IMR-90 (cell line): Measurements from ENCODE around the gene ALOX15. TPM values are rescaled to one million over a fixed set of nuclear protein-coding genes. Genes with fewer than 3 reads are reported as not detected.

Experiments used
- ATAC-seq: fragments of 200-7000 bp; cut with Tn5 transposase; 2 replicates; pipeline ENCODE4 v1.9.1; 2020; ENCODE audit warnings: low read depth, mild to moderate bottlenecking, moderate library complexity
- BruUV-seq: library from RNA; stranded (reverse); fragments of 400-500 nt; replicated peaks from 2 replicates; lab custom pipeline; 2021; lab: Mats Ljungman, UMichigan
- CTCF ChIA-PET: fragments of 300-600 bp; formaldehyde crosslinking; extraction: SDS; loops from one replicate; lab custom pipeline; 2021; ENCODE audit warnings: antibody characterized with exemption; lab: Yijun Ruan, JAX
- POLR2A ChIA-PET: fragments of 300-600 bp; sonication (Branson Sonifier 250); formaldehyde crosslinking; loops from one replicate; lab custom pipeline; 2022; ENCODE audit warnings: antibody characterized with exemption; ENCODE audit not compliant: unreplicated experiment; lab: Charles Lee
- DNase-seq: peaks from one replicate; pipeline ENCODE4 v3.0.0; 2013
- H2AFZ ChIP-seq: replicated peaks from 2 replicates; pipeline ENCODE3; 2013; ENCODE audit warnings: low read length, mild to moderate bottlenecking; ENCODE audit not compliant: poor library complexity
- H2AK5ac ChIP-seq: 2 replicates; pipeline ENCODE4 v1.6.1; 2013; ENCODE audit warnings: low read depth, low read length, inconsistent platforms
- H2AK9ac ChIP-seq: replicated peaks from 2 replicates; pipeline ENCODE3; 2013; ENCODE audit warnings: mild to moderate bottlenecking, low read depth, low read length, moderate library complexity; ENCODE audit not compliant: poor library complexity
- H2BK120ac ChIP-seq: 2 replicates; pipeline ENCODE4 v1.6.1; 2013; ENCODE audit warnings: low read depth, low read length, inconsistent platforms
- H2BK15ac ChIP-seq: 3 replicates; pipeline ENCODE4 v1.6.1; 2013; ENCODE audit warnings: low read depth, low read length, inconsistent platforms
- H2BK20ac ChIP-seq: 2 replicates; pipeline ENCODE4 v1.6.1; 2013; ENCODE audit warnings: low read depth, mild to moderate bottlenecking, inconsistent platforms, low read length, moderate library complexity
- H2BK5ac ChIP-seq: 2 replicates; pipeline ENCODE4 v1.6.1; 2013; ENCODE audit warnings: mild to moderate bottlenecking, low read depth, low read length, inconsistent platforms; ENCODE audit not compliant: poor library complexity, severe bottlenecking
- H3K14ac ChIP-seq: replicated peaks from 2 replicates; pipeline ENCODE4 v1.6.1; 2013; ENCODE audit warnings: low read depth, low read length, inconsistent platforms
- H3K18ac ChIP-seq: 2 replicates; pipeline ENCODE4 v1.6.1; 2013; ENCODE audit warnings: low read depth, low read length, control low read depth
- H3K23ac ChIP-seq: 2 replicates; pipeline ENCODE4 v1.6.1; 2013; ENCODE audit warnings: low read depth, low read length, inconsistent platforms
- H3K27ac ChIP-seq: 2 replicates; pipeline ENCODE4 v1.5.1; 2013; ENCODE audit warnings: mild to moderate bottlenecking, control low read depth, low read length; ENCODE audit not compliant: insufficient read depth
- H3K27me3 ChIP-seq: 2 replicates; pipeline ENCODE4 v1.6.1; 2013; ENCODE audit warnings: low read length; ENCODE audit not compliant: control insufficient read depth, insufficient read depth
- H3K36me3 ChIP-seq: 2 replicates; pipeline ENCODE4 v1.6.1; 2013; ENCODE audit warnings: low read length, mixed read lengths; ENCODE audit not compliant: control insufficient read depth, insufficient read depth
- H3K4ac ChIP-seq: 2 replicates; pipeline ENCODE4 v1.6.1; 2013; ENCODE audit warnings: low read depth, low read length, inconsistent platforms
- H3K4me1 ChIP-seq: 2 replicates; pipeline ENCODE4 v1.6.1; 2013; ENCODE audit warnings: low read length, mixed read lengths; ENCODE audit not compliant: control insufficient read depth, insufficient read depth
- H3K4me2 ChIP-seq: 2 replicates; pipeline ENCODE4 v1.6.1; 2013; ENCODE audit warnings: low read depth, mild to moderate bottlenecking, control low read depth, low read length, moderate library complexity
- H3K4me3 ChIP-seq: 2 replicates; pipeline ENCODE4 v1.5.1; 2013; ENCODE audit warnings: low read depth, mild to moderate bottlenecking, control low read depth, low read length, moderate library complexity; ENCODE audit not compliant: insufficient read depth
- H3K56ac ChIP-seq: 2 replicates; pipeline ENCODE4 v1.6.1; 2013; ENCODE audit warnings: low read length, inconsistent platforms; ENCODE audit not compliant: insufficient read depth; ENCODE audit errors: extremely low read depth
- H3K79me1 ChIP-seq, 2 experiments: 2 replicates each; pipeline ENCODE4 v1.6.1; 2013; ENCODE audit warnings: low read length in 2 of 2, inconsistent platforms in 1 of 2, low read depth in 1 of 2
- H3K9ac ChIP-seq: 2 replicates; pipeline ENCODE4 v1.6.1; 2013; ENCODE audit warnings: low read depth, low read length, control low read depth
- H3K9me1 ChIP-seq: 2 replicates; pipeline ENCODE4 v1.6.1; 2013; ENCODE audit warnings: low read length, inconsistent platforms; ENCODE audit not compliant: insufficient read depth
- H3K9me3 ChIP-seq: 2 replicates; pipeline ENCODE4 v1.6.1; 2013; ENCODE audit warnings: low read length; ENCODE audit not compliant: control insufficient read depth, insufficient read depth
- H4K20me1 ChIP-seq: 2 replicates; pipeline ENCODE4 v1.6.1; 2013; ENCODE audit warnings: low read length, inconsistent platforms; ENCODE audit not compliant: insufficient read depth
- H4K5ac ChIP-seq: 2 replicates; pipeline ENCODE4 v1.6.1; 2013; ENCODE audit warnings: mild to moderate bottlenecking, low read depth, low read length, control low read depth
- H4K8ac ChIP-seq, 2 experiments: 2 replicates each; pipeline ENCODE4 v1.6.1; 2013; ENCODE audit warnings: low read depth in 2 of 2, low read length in 2 of 2, control low read depth in 1 of 2, inconsistent platforms in 1 of 2
- H4K91ac ChIP-seq: 2 replicates; pipeline ENCODE4 v1.6.1; 2013; ENCODE audit warnings: low read depth, low read length, inconsistent platforms; ENCODE audit not compliant: insufficient read depth
- BHLHE40 ChIP-seq: fragments of 150-350 bp; IDR thresholded peaks from 2 replicates; pipeline ENCODE4 v1.6.1; 2016; ENCODE audit warnings: mild to moderate bottlenecking, low read depth, low read length
- CEBPB ChIP-seq: IDR thresholded peaks from 2 replicates; pipeline ENCODE4 v1.6.1; 2012; ENCODE audit warnings: low read depth, low read length, improper control_type of control experiment
- CHD1 ChIP-seq: IDR thresholded peaks from 2 replicates; pipeline ENCODE4 v1.6.1; 2012; ENCODE audit warnings: low read depth, low read length, improper control_type of control experiment
- CTCF ChIP-seq: conservative IDR thresholded peaks from 2 replicates; pipeline ENCODE4 v1.5.1; 2012; ENCODE audit warnings: mild to moderate bottlenecking, low read depth, low read length, improper control_type of control experiment
- ELK1 ChIP-seq: fragments of 150-350 bp; IDR thresholded peaks from 2 replicates; pipeline ENCODE4 v1.6.1; 2016; ENCODE audit warnings: low read depth, mild to moderate bottlenecking, low read length, moderate library complexity, borderline replicate concordance
- FOS ChIP-seq: fragments of 150-350 bp; IDR thresholded peaks from 2 replicates; pipeline ENCODE4 v1.6.1; 2016; ENCODE audit warnings: low read depth, low read length
- MAFK ChIP-seq: IDR thresholded peaks from 2 replicates; pipeline ENCODE4 v1.6.1; 2012; ENCODE audit warnings: low read depth, low read length, improper control_type of control experiment
- MAZ ChIP-seq: IDR thresholded peaks from 2 replicates; pipeline ENCODE4 v1.6.1; 2012; ENCODE audit warnings: low read depth, mild to moderate bottlenecking, low read length, improper control_type of control experiment, moderate library complexity, borderline replicate concordance
- MXI1 ChIP-seq: IDR thresholded peaks from 2 replicates; pipeline ENCODE4 v1.6.1; 2012; ENCODE audit warnings: low read depth, mild to moderate bottlenecking, low read length, moderate library complexity, borderline replicate concordance
- NFE2L2 ChIP-seq: fragments of 150-350 bp; IDR thresholded peaks from 2 replicates; pipeline ENCODE4 v1.6.1; 2016; ENCODE audit warnings: low read depth, mild to moderate bottlenecking, low read length
- POLR2A ChIP-seq: IDR thresholded peaks from 2 replicates; pipeline ENCODE4 v1.6.1; 2012; ENCODE audit warnings: mild to moderate bottlenecking, low read depth, low read length
- RAD21 ChIP-seq: IDR thresholded peaks from 2 replicates; pipeline ENCODE4 v1.6.1; 2012; ENCODE audit warnings: low read length, improper control_type of control experiment
- RCOR1 ChIP-seq: IDR thresholded peaks from 2 replicates; pipeline ENCODE4 v1.6.1; 2012; ENCODE audit warnings: mild to moderate bottlenecking, low read length, improper control_type of control experiment; ENCODE audit not compliant: insufficient replicate concordance
- RFX5 ChIP-seq: IDR thresholded peaks from 2 replicates; pipeline ENCODE4 v1.8.0; 2012; ENCODE audit warnings: low read depth, mild to moderate bottlenecking, low read length, moderate library complexity
- SMC3 ChIP-seq: fragments of 150-350 bp; IDR thresholded peaks from 2 replicates; pipeline ENCODE4 v1.6.1; 2016; ENCODE audit warnings: low read depth, mild to moderate bottlenecking, antibody characterized with exemption, low read length, moderate library complexity
- WGBS, 2 experiments: methylation state at CpG; one replicate each; pipeline versions ENCODE4 v1.1.5 to v1.1.7; 2013; ENCODE audit warnings: missing lambda C conversion rate in 2 of 2; ENCODE audit not compliant: insufficient read length in 1 of 2; ENCODE audit errors: extremely low coverage in 2 of 2; 5-methylcytosine and 5-hydroxymethylcytosine counted together
- dilution Hi-C: fragments of 300-500 bp; cut with HindIII; formaldehyde crosslinking; loops from one replicate; pipeline ENCODE4 v1.14.3; 2018; ENCODE audit warnings: low sequenced_read_pairs; ENCODE audit not compliant: unreplicated experiment
- in situ Hi-C: fragments of 300-500 bp; cut with MboI; formaldehyde crosslinking; loops from 3 replicates; pipeline ENCODE4 v1.14.3; 2019; ENCODE audit warnings: low sequenced_read_pairs, inconsistent platforms, mixed read lengths
- intact Hi-C: fragments of 100-400 bp; cut with micrococcal nuclease; formaldehyde crosslinking; loops from 2 replicates; pipeline ENCODE4 v1.10.0; 2022
- polyA plus RNA-seq, 3 experiments: library from polyadenylated mRNA; depleted of rRNA; stranded (reverse); fragments of >200 nt; gene quantifications; 2 replicates each; pipeline ENCODE4 v1.2.3, GENCODE V29; 2012; ENCODE audit warnings: low replicate concordance in 1 of 3
- total RNA-seq: library from RNA; depleted of rRNA; stranded (reverse); fragments of >200 nt; gene quantifications from 2 replicates; pipeline ENCODE4 v1.2.3, GENCODE V29; 2012

ALOX15 gene
- total and polyA plus RNA-seq, 2 of the 4 experiments (the other 2 are of a cell fraction) = not detected

- no peak overlapping the region for H3K18ac ChIP-seq
- H4K20me1 ChIP-seq = no peaks in the 10 kb centered on the region
- H3K4me2 ChIP-seq = no peak overlapping the region
- H3K4ac ChIP-seq = no peak overlapping the region
- no peaks in the 10 kb centered on the region for H3K9me1 ChIP-seq
- DNase-seq (no peak), ATAC-seq (no peak)
- no peak overlapping the region for H4K8ac ChIP-seq
- no peak overlapping the region for H3K23ac ChIP-seq
- no peaks in the 10 kb centered on the region for H3K9me3 ChIP-seq
- H2AFZ ChIP-seq = peak overlapping the region; percentile 37
- ChIA-PET POLR2A (interaction anchor here (0.5 kb wide), 1 partner anchor 25 kb away, joined by 3 read pairs; no protein-coding TSS in a partner anchor), CTCF (no interaction called here)
- no peak overlapping the region for H3K27ac ChIP-seq
- H4K91ac ChIP-seq = no peak overlapping the region
- no CpG with 5 or more reads among the region's 8 CpGs for WGBS, 2 experiments
- dilution Hi-C loops (no loop called here), in situ Hi-C loops (no loop called here), intact Hi-C loops (no loop called here)
- no peak overlapping the region for H3K4me3 ChIP-seq
- H3K27me3 ChIP-seq = peaks cover 65% of the 10 kb centered on the region
- no peaks in the 10 kb centered on the region; the same call in 1 of the 2 replicates for H3K4me1 ChIP-seq
- H3K56ac ChIP-seq = no peak overlapping the region
- H3K79me1 ChIP-seq = no peaks in the 10 kb centered on the region
- no peak overlapping the region for H3K14ac ChIP-seq
- BruUV-seq = no TSS peak
- H2AK9ac ChIP-seq = no peak overlapping the region
- no peaks in the 10 kb centered on the region for H3K36me3 ChIP-seq
- no peak for TF ChIP-seq ELK1
- no peak for TF ChIP-seq CEBPB
- TF ChIP-seq FOS = no peak
- no peak for TF ChIP-seq BHLHE40
- TF ChIP-seq RCOR1 = no peak
- no peak for TF ChIP-seq RAD21
- no peak for TF ChIP-seq CTCF
- TF ChIP-seq MAFK = no peak
- no peak for TF ChIP-seq NFE2L2
- TF ChIP-seq MXI1 = no peak
- TF ChIP-seq MAZ = no peak
- TF ChIP-seq CHD1 = no peak
- no peak for TF ChIP-seq RFX5
- TF ChIP-seq POLR2A = no peak
- TF ChIP-seq SMC3 = no peak
- H2AK5ac ChIP-seq = no peak overlapping the region
- H2BK20ac ChIP-seq = no peak overlapping the region
- H2BK120ac ChIP-seq = no peak overlapping the region
- no peak overlapping the region for H3K9ac ChIP-seq
- H4K5ac ChIP-seq = no peak overlapping the region
- no peak overlapping the region for H2BK15ac ChIP-seq
- no peak overlapping the region for H2BK5ac ChIP-seq
Observed at GRCh38 chr17:4582691-4583090, 58.8 kb downstream of the ALOX15 start.
